HG03139 (cell line): ENCODE data around the gene C9orf152.
"Not testable (repeated sequence)": the region's sequence is repeated elsewhere in the genome, so short reads cannot be mapped to it uniquely, and the experiment has no call there.

ENCODE experiments used
- ATAC-seq: cut with Tn5 transposase; IDR thresholded peaks from one replicate; pipeline ENCODE4 v1.9.1; 2021; ENCODE audit not compliant: unreplicated experiment

The C9orf152 gene

DNA sequence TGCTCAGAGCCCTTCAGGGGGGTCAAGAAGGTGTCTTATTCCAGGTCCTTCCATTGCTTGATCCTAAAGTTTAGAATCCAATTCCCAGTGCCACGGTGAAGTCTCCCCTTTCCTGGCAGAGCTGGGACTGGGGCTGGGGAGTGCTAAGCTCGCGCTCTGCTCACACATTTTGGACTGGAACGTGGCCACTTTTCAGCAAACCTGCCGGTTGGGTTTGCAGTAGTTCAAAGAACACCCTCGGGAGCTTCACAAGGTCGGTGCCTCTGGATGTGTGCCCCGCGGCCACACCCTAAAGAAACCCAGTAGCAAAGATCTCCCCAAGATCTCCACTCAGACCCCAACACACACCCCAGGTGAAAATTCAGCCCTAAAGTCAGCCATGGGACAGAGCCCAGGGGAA is at the start of gene C9orf152:
Gene C9orf152, minus strand, starts transcription at position 129 of the 400 bp plus-strand sequence. CDS start 580 bp downstream, outside the sequence.
- no peak for ATAC-seq

DNA sequence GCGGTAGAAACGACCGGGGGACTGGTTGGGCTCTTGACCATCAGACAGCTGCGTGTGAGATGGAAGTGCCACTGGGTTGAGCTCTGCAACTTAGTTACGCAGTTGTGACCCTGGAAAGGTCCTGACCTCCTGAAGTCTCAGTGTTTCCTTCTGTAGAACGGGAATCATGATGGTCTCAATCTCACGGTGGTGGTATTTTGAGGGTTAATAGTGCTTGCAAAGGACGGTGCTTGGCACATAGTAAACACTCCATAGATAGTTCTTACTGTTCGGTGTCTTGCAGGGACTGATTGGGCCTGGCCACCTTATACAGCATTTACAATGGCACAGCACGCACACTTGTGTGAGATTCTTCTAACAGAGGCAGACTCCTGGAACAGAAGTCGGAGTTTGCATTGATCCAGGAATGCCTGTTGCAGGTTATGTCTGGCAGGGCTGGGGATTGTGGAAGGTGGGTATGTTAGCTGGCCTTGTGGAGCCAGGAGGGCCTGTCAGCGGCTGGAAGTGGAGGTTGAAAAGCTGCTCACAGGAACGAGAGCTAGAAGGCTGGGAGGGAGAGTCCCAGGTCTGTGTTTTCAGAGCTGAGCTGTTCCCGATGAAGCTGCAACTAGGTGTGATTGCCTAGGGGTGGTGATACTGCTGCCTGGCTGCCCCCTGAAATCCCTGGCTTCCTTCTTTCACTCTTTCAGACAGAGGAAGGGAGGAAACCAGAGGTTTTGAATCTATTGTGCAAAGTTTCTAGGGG is 49.3 kb upstream of the C9orf152 start:
- ATAC-seq, result peak; percentile 1

- peak; percentile 62 for ATAC-seq
Measured at GRCh38 chr9:110256380-110257096, 48.6 kb upstream of the C9orf152 start, which contains the start of gene TXN. Gene TXN (minus strand): TSS chr9:110256507. CDS start chr9:110256435, 72 bp downstream.

DNA sequence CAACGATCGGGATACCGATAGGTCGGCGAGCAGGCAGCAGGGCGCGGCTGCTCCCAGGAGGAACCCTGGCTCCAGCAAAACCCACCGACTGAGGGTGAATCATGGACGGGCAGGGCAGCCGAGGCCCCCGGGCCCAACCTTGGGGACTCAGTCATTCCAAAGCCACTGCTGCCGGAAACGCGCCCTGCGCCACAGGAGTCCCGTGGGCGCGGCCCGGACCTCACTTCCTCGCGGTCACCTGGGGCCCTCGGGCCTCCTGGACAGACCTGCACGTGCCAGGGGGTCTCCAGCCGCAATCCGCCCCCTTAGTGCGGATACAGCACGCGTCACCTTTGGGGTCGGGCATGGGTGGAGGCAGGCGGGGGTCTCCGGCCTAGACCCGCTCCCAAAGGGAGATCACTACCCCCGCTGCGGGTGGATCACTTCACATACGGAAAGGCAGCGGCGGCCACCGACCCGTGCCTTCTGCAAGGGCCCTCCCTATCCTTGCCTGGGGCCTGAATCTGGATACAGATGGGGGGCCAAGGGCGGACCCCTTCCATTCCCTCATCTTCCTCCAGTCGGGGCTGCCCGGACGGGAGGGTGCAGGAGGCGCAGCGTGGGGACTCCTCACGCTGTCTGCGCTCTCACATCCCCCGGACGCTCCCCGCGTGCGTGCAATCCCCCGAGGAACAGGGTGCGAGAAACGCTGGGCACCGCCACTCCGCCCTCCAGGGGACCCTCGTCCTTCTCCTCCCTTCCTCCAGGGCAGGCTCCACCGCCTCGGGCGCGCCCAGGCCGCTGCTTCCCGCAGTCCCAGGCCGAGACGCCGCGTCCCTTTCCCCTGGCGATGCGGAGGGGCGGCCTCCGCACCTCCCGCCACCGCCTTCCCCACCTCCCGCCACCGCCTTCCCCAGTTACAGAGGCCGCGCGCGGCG is 47.8 kb upstream of the C9orf152 start:
- ATAC-seq, result peak; percentile 18

GRCh38 chr9:110255034-110255462 is 47.1 kb upstream of the C9orf152 start:
- ATAC-seq, result no peak

DNA sequence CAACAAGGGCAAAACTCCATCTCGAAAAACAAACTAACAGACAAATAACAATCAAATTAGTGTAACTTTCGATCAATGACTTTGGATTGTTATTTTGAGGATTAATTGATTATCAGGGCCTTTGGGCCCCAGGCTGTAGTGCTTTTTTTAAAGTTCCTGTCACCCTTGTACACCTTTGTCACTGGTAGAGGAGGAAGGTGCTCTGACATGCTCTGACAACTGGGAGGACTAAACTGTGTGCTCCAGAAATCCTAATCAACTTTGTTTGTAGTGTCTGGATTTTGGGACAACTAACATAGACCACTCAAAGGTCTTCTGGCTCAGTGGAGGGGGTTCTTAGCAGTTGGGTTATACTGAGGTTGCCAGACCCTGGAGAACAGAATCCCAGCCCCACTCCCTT is 46.5 kb upstream of the C9orf152 start:
- ATAC-seq, result no peak

GRCh38 chr9:110252509-110253139 is 44.7 kb upstream of the C9orf152 start:
- no peak for ATAC-seq

DNA sequence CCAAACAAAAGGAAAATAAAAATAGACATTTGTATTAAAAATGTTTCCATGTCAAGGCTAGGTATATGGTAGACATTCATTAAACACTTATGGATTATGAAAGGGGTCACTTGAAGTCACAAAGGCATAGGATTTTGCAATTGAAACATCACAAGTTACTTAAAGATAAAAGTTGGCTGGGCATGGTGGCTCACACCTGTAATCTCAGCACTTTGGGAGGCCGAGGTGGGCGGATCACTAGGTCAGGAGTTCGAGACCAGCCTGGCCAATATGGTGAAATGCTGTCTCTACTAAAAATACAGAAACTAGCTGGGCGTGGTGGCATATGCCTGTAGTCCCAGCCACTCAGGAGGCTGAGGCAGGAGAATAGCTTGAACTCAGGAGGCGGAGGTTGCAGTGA is 43.8 kb upstream of the C9orf152 start:
- ATAC-seq, result not testable (repeated sequence)

GRCh38 chr9:110251212-110251611 is 43.3 kb upstream of the C9orf152 start:
- no peak for ATAC-seq

- no peak for ATAC-seq
Measured at GRCh38 chr9:110249603-110250002, 41.6 kb upstream of the C9orf152 start.

DNA sequence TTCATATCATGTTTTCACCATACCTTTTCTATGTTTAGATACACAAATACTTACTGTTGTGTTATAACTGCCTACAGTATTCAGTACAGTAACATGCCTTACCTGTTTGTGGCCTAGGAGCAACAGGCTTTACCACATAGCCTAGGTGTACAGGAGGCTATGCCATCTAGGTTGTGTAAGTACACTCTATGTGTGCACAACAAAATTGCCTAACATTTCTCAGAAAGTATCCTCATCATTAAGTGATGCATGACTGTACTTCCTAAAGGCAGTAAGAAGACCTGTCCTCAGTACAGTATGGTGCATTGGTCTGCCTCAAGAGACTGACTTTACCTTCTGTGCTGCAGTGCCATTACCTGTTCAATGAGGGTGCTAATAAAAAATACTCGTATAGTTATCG is 40.4 kb upstream of the C9orf152 start:
- no peak for ATAC-seq

- ATAC-seq, result no peak
Measured at GRCh38 chr9:110246214-110246613, 38.3 kb upstream of the C9orf152 start.

DNA sequence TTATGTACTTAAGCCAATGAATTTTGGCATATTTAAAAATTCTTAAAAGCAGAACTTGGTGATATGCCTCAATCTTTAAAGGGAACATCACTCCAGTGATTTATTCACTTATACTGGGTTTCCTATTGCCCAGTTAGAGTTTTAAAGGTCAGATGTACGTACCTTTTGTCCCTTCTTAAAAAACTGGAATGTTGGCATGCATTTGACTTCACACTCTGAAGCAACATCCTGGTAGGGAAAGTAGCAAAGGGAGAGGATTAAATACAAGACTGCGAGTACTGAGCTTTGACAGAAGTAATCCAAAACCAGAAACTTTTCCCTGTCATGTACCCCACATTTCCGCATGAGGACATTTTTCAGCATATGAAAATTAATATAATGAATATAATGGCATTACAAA is 36.7 kb upstream of the C9orf152 start:
- no peak for ATAC-seq

DNA sequence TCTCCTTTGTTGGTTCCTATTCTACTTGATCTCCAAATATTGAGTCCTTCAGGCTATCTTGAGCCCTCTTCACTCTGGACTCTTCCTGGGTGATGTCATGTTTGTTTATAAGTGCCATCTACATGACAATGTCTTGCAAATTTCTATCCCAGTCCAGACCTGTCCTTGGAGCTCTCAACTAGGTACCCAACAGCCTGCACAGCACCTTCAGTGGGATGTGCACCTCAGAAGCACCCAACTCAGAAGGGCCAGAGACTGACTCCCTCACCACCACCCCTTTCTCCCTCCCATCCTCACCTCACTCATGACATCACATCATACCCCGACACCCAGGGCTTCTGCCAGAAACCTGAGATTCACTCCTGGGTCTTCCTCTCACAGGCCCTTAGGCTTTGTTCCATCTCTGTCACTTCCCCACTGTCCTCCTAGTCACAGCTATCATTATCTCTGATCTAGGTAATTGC is 33.9 kb upstream of the C9orf152 start:
- no peak for ATAC-seq

GRCh38 chr9:110241260-110241857 is 33.4 kb upstream of the C9orf152 start:
- ATAC-seq, result no peak

- no peak for ATAC-seq
Measured at GRCh38 chr9:110240198-110240597, 32.2 kb upstream of the C9orf152 start.

- no peak for ATAC-seq
Measured at GRCh38 chr9:110228321-110228720, 20.4 kb upstream of the C9orf152 start.

GRCh38 chr9:110224583-110224982 is 16.6 kb upstream of the C9orf152 start:
- ATAC-seq, result no peak

DNA sequence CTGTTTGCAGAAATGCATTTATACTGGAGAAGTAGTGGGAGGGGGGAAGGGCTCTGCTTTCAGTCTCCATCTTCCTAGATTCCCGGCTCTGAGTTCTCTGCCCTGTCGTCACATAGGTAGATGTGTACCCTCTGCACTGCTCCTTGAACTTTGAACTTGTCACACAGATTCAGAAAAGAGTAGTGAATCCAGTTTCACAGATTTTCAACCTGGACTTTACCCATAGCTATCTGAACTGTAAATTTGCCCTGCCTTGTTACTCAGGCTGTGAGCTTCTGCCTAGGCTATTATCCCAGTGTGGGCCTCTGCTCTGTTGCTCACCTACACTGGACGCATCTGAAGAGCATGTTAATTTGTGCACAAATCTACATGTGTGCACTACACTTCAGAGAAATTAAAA is 12.8 kb upstream of the C9orf152 start:
- ATAC-seq, result no peak

GRCh38 chr9:110217656-110218099 is 9.7 kb upstream of the C9orf152 start:
- no peak for ATAC-seq
